Astrocyte of the hippocampus (primary cell): ENCODE results near the gene SCAF11.

ENCODE experiments used
- DNase-seq: peaks from one replicate; pipeline ENCODE4 v3.0.0; 2011; ENCODE audit warnings: low read depth, low spot score

The SCAF11 gene

DNA sequence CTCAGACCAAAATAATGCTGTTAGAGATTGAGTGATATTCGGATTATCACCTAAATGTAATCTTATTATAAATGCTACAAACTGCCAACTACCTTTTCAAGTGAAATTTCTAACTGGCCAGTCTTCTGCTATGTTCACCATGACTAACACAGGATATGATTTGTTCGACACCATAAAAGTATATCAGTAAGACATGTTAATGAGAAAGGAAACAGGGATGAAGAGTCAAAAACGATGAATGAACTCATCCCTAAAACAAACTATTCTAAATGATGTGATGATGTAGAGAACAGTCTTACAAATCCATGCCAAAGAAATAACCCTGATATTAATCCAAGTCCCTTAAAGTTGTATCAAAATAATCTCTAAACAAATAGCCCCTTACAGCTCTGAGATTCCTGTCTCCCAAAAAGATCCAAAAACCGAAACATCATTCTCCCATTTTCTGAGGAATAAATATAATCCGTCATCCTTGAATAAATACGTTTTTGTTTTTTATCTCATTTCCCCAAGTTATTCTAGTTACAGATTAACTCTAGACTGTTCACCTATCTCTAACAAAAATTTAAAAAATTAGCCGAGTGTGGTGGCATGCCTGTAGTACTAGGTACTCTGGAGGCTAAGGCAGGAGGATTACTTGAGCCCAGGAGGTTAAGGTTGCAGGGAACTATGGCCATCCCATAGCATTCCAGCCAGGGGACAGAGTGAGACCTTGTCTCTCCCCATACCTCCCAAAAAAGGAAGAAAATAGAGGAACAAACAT, 9.1 kb downstream of the SCAF11 start:
- DNase-seq: no peak

GRCh38 chr12:45980540-45980939, 9.8 kb downstream of the SCAF11 start:
- DNase-seq: no peak

DNA sequence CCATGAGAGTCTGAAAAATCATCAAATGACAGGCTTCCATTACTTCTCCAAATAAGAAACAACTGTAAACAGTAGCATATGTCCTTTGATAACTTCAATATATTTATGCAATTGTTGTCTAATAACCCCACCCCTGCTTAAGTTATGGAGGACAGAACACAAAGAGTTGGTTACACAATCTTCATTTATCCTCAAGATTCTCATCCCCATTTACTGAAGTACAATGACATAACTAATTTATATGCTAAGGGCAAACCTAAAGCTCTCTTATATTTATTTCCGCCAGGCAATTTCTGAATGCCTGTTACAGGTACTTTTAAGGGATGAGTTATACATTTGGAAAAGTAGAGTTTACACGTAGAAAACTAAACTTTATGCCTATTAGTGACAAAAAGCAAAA, 12.3 kb downstream of the SCAF11 start:
- DNase-seq: no peak

GRCh38 chr12:45977620-45978019, 12.8 kb downstream of the SCAF11 start:
- DNase-seq: no peak

GRCh38 chr12:45975506-45975905, 14.9 kb downstream of the SCAF11 start:
- no peak for DNase-seq

DNA sequence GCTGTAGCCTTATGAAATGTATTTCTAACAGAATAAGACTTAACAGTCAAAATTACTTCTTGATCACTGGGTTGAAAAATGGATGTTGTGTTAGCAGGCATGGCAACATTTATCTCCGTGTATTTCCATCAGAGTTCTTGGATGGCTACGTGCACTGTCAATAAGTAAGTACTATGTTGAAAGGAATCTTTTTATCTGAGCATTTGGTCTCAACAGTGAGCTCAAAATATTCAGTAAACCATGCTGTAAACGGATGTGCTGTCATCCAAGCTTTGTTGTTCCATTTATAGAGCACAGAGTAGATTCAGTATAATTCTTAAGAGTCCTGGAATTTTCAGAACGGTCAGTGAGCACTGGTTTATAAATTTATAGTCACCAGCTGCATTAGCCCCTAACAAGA, 15.5 kb downstream of the SCAF11 start:
- DNase-seq: no peak

GRCh38 chr12:45974171-45974719, 16.1 kb downstream of the SCAF11 start:
- DNase-seq: no peak

GRCh38 chr12:45973526-45973925, 16.8 kb downstream of the SCAF11 start:
- peak; percentile 52 for DNase-seq

DNA sequence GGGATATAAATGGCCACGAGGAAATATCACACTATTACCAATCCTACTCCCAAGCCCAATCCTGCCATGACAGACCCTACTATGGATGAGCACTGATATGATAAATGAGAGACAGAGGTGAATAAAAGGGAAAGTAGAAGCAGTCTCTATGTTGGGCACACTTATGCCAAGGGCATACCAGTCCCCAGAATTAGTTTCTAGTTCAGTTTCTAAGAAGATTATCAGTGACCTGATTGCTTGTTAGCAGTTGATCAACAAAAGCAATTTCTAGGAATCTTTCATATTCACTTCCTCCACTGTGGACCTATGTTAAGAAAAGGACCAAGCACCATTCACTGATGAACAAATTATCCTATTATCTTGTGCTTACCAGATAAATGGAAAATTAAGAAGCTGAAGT, 20.0 kb downstream of the SCAF11 start:
- no peak for DNase-seq

DNA sequence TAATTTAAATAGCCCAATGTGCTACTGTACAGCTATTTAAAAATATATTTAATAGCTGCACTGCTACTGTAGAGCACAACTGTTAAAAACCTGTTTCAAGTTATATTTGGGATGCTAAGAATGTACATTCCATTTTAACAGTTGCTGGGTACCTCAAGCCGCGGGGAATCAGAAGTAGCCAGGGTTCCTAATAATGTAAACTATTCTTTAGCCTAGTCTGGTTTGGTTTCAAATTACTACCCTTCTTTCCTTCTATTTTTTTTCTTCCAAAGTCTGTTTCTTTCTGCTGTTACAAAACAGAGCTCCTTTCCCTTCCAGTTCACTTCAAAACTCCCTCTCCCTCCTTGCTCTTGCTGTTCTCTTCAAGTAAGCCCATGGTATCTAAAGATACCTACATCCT, 21.3 kb downstream of the SCAF11 start:
- DNase-seq: peak; percentile 29

DNA sequence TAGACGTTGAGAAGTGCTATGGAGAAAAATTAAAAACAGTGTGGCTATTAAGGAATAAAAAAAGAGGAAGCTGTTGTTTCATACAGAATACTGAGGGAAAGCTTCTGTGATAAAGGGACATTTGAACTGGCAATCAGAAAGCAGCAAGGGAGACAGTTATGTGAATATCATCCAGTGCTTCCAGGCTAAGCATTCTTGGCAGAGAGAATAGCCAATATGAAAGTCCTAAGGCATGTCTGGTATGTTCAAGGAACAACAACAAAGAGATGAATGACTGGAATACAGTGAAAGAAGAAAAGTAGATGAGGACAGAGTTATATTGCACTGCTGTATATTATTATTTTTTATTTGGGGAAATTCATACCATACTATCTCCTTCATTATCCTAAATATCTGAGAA, 23.9 kb downstream of the SCAF11 start:
- peak; percentile 83 for DNase-seq

DNA sequence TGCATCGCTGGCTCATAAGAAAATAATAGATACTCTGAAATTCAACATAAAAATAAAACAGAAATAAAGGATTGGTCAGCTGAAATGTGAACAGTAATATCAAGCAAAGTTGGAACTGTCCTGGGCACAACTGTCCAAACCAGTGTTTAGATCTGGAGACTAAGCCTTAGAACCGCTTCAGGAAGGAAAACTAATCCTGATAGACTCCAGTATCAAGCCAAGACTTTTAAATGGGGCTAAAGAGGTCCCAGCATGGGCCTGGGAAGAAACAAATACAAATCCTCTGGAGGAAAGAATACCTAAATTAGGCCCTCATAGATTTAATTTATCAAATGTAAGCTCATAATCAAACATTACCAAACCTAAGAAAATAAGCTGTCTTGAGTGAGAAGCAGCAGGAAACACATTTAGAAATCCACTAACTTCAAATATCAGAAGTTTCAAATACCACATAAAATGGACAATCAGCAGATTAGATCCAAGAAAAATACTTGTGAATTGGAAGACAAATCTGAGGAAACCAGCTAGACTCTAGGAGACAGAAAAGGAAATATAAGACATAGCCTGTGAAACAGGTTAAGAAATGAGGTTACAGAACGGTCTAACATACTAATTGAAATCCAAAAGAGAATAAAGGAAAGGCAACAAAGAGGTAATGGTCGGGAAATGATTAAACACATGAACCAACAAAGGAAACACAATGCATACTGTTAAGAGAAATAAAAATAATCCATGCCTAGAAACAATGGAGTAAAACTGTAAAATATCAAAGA, 27.6 kb downstream of the SCAF11 start:
- no peak for DNase-seq

- no peak for DNase-seq
Observed at GRCh38 chr12:45959728-45960127, 30.6 kb downstream of the SCAF11 start.

- no peak for DNase-seq
Observed at GRCh38 chr12:45959025-45959424, 31.3 kb downstream of the SCAF11 start.

DNA sequence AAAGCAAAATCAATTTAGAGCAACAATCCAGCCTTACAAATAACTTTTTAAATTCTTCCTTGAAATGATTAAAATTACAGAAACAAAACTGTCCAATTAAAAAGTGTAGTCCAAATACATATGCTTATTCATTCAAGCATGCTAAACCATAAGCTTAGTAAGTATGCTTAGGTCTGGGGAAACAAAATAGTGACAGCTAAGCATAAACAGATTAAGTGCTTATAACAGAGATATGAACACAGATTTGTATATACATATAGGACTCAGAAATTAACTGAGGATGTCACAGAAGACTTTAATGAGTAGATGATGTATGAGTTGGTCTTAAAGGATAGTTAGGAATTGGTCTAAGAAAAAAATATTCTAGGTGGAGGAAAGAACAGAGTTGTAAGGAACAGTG, 41.8 kb downstream of the SCAF11 start:
- no peak for DNase-seq

- peak; percentile 10 for DNase-seq
Observed at GRCh38 chr12:45946435-45946834, 43.9 kb downstream of the SCAF11 start.

GRCh38 chr12:45944771-45945170, 45.6 kb downstream of the SCAF11 start:
- DNase-seq: peak; percentile 37

DNA sequence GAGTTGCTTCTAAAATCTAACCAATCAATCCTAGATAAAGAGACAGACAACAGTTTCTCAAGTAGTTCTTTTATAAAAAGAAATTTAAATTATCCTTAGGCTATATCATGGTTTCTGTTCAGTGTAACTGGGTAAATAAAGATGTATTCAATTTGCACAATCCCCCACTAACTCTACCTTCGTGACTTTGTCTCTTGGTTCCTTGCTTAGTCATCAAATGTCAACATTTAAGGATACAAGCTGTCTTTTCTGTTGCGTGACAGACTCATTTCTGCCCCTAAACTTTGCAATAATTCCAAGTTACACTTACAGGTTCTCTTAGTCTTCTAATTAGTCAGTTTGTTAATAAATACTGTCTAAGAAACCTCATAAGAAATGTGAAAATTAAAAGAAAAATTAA, 50.6 kb downstream of the SCAF11 start:
- DNase-seq: no peak

GRCh38 chr12:45938566-45938965, 51.8 kb downstream of the SCAF11 start:
- DNase-seq: peak; percentile 15

- DNase-seq: no peak
Observed at GRCh38 chr12:45934956-45935355, 55.4 kb downstream of the SCAF11 start.

GRCh38 chr12:45933504-45933903, 56.9 kb downstream of the SCAF11 start:
- no peak for DNase-seq

DNA sequence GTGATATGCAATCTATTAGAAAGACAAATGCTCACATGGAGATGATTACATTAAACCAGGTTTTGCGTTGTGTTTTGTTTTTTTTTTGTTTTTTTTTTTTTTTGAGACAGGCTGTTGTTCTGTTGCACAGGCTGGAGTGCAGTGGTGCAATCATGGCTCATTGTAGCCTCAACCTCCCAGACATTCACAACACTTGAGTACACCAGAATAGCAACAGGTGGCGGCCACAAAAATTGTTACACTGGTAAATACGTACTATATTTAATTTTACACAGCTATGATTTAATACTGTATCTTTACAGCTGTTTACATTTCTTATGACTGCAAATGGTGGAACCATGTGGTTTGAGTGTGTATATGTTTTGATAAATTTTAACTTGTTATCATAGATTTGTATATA, 60.0 kb downstream of the SCAF11 start:
- DNase-seq: no peak

DNA sequence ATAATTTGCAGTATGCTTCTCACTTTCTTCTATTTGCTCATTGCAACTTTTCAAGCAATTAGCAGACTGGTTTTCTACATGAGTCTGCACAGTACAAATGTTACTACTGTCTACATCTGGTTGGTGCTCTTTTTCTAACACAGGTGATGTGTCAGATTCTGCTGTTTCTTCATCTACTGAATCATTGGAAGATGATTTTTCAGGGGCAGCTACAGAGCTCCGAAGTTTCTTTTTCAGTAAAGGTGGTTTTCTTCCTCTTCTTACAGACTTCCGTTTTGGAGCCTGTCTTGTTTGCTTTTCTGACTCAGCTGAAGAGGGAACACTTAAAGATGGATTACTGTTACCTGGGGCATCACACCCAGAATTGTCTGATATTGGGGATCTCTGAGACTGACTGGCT, 62.1 kb downstream of the SCAF11 start:
- DNase-seq: no peak
